ENCODE results near the gene PDHA2.

DNA sequence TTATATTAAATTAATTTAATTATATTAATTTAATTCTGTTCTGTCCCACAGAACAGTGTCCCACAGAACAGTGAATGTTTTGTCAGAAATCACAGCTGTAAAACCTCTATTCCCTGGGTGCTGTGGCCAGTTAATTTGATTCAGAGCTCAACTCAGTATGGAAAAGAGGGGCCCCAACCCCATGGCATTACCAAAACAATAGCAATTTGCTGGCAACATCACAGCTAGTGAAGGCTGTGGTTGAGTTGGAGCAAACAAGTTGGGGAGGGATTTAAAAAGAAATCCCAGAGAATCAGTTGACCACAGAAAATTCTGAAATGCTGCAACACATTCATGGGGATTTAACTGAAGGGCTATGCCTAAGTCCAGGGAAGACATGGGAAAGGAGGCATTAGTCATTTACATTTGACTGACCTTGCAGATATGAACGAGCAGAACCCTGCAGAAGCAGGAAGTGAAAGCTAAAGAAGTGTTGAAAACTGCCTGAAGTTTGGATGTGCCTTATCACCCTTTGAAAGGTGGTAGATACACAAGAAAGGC is 30.1 kb downstream of the PDHA2 start:
- TF ChIP-seq, protein P1, sequence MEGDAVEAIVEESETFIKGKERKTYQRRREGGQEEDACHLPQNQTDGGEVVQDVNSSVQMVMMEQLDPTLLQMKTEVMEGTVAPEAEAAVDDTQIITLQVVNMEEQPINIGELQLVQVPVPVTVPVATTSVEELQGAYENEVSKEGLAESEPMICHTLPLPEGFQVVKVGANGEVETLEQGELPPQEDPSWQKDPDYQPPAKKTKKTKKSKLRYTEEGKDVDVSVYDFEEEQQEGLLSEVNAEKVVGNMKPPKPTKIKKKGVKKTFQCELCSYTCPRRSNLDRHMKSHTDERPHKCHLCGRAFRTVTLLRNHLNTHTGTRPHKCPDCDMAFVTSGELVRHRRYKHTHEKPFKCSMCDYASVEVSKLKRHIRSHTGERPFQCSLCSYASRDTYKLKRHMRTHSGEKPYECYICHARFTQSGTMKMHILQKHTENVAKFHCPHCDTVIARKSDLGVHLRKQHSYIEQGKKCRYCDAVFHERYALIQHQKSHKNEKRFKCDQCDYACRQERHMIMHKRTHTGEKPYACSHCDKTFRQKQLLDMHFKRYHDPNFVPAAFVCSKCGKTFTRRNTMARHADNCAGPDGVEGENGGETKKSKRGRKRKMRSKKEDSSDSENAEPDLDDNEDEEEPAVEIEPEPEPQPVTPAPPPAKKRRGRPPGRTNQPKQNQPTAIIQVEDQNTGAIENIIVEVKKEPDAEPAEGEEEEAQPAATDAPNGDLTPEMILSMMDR (IDR thresholded peaks at IDR 0.05): no peak
- TF ChIP-seq EP300 (IDR thresholded peaks at IDR 0.05) (no peak), POLR2A (IDR thresholded peaks at IDR 0.05) (no peak), POLR2AphosphoS5 (IDR thresholded peaks at IDR 0.05) (no peak)

Measured in sigmoid colon (tissue), 4 donors.